ACC112 (cell line): ENCODE data around the gene KIAA0232.
A peak's percentile ranks its signal among the peaks of the same experiment; 100 is the strongest.
"Not testable (repeated sequence)": the region's sequence is repeated elsewhere in the genome, so short reads cannot be mapped to it uniquely, and the experiment has no call there.

Experiments used
- H2AFZ ChIP-seq: fragments of 200-600 bp; sonication (generic); one replicate; pipeline ENCODE4 v1.6.0; 2017; ENCODE audit warnings: antibody characterized with exemption, low read length; ENCODE audit not compliant: unreplicated experiment
- H3K27ac ChIP-seq: fragments of 200-600 bp; sonication (generic); 2 replicates; pipeline ENCODE4 v1.5.1; 2014; ENCODE audit warnings: low read depth, mild to moderate bottlenecking, antibody characterized with exemption, low read length, moderate library complexity
- H3K27me3 ChIP-seq: fragments of 200-600 bp; sonication (generic); 2 replicates; pipeline ENCODE4 v1.6.1; 2014; ENCODE audit warnings: mild to moderate bottlenecking, antibody characterized with exemption, low read length, moderate library complexity, mixed read lengths; ENCODE audit not compliant: insufficient read depth
- H3K36me3 ChIP-seq: fragments of 200-600 bp; sonication (generic); 2 replicates; pipeline ENCODE4 v1.6.1; 2016; ENCODE audit warnings: mild to moderate bottlenecking, antibody characterized with exemption, low read length, moderate library complexity, mixed read lengths; ENCODE audit not compliant: insufficient read depth
- H3K4me1 ChIP-seq: fragments of 200-600 bp; sonication (generic); one replicate; pipeline ENCODE4 v1.6.1; 2016; ENCODE audit warnings: low read length, mixed read lengths; ENCODE audit not compliant: insufficient read depth, unreplicated experiment, control insufficient read depth
- H3K4me3 ChIP-seq: fragments of 200-600 bp; sonication (generic); 2 replicates; pipeline ENCODE4 v1.5.1; 2014; ENCODE audit warnings: mild to moderate bottlenecking, low read depth, low read length
- H3K79me2 ChIP-seq: fragments of 200-600 bp; sonication (generic); one replicate; pipeline ENCODE4 v1.6.0; 2016; ENCODE audit warnings: low read length; ENCODE audit not compliant: control insufficient read depth, unreplicated experiment, insufficient read depth

Gene KIAA0232

GRCh38 chr4:6834867-6835266, 52.3 kb downstream of the KIAA0232 start:
- H3K4me1 ChIP-seq: peaks cover 13% of the 10 kb centered on the region
- H3K4me3 ChIP-seq: no peak overlapping the region
- peaks cover 11% of the 10 kb centered on the region for H3K79me2 ChIP-seq
- H2AFZ ChIP-seq: no peak overlapping the region
- H3K27me3 ChIP-seq: no peaks in the 10 kb centered on the region
- H3K27ac ChIP-seq: peak overlapping the region; percentile 7; the same call in 1 of the 2 replicates
- H3K36me3 ChIP-seq: peaks cover 3% of the 10 kb centered on the region; the same call in 1 of the 2 replicates

- H2AFZ ChIP-seq: not testable (repeated sequence)
- peaks cover 12% of the 10 kb centered on the region for H3K79me2 ChIP-seq
Measured at GRCh38 chr4:6835616-6836015, 53.1 kb downstream of the KIAA0232 start.

GRCh38 chr4:6837106-6837505, 54.6 kb downstream of the KIAA0232 start:
- Histone ChIP-seq H3K4me1 (peaks cover 23% of the 10 kb centered on the region), H3K79me2 (peaks cover 17% of the 10 kb centered on the region)
- H2AFZ ChIP-seq, H3K27me3 ChIP-seq, H3K4me3 ChIP-seq, H3K27ac ChIP-seq, H3K36me3 ChIP-seq: not testable (repeated sequence)

More at GRCh38 chr4:6835616-6836015, 53.1 kb downstream of the KIAA0232 start:
- H3K4me1 ChIP-seq: peaks cover 20% of the 10 kb centered on the region
- H3K36me3 ChIP-seq, H3K27ac ChIP-seq, H3K27me3 ChIP-seq, H3K4me3 ChIP-seq: not testable (repeated sequence)

GRCh38 chr4:6839579-6839978, 57.1 kb downstream of the KIAA0232 start:
- Histone ChIP-seq H3K79me2 (peaks cover 17% of the 10 kb centered on the region), H3K27ac (0 out of 2 replicates have a peak overlapping the region, but pooled peaks have one; percentile 4), H3K4me3 (no peak overlapping the region), H3K36me3 (peaks cover 6% of the 10 kb centered on the region), H3K27me3 (no peaks in the 10 kb centered on the region), H3K4me1 (peaks cover 23% of the 10 kb centered on the region), H2AFZ (no peak overlapping the region)

- Histone ChIP-seq H3K27ac (peak overlapping the region; percentile 59), H3K36me3 (peaks cover 3% of the 10 kb centered on the region), H3K4me3 (peak overlapping the region; percentile 18; the same call in 1 of the 2 replicates), H3K4me1 (peaks cover 17% of the 10 kb centered on the region), H2AFZ (peak overlapping the region; percentile 50), H3K79me2 (peaks cover 13% of the 10 kb centered on the region), H3K27me3 (no peaks in the 10 kb centered on the region)
Measured at GRCh38 chr4:6840062-6840976, 57.8 kb downstream of the KIAA0232 start.

- Histone ChIP-seq H3K27ac (no peak overlapping the region), H3K4me3 (no peak overlapping the region), H3K36me3 (peaks cover 16% of the 10 kb centered on the region), H3K4me1 (peaks cover 9% of the 10 kb centered on the region), H3K27me3 (no peaks in the 10 kb centered on the region), H2AFZ (no peak overlapping the region), H3K79me2 (peaks cover 12% of the 10 kb centered on the region)
Measured at GRCh38 chr4:6845027-6845426, 62.5 kb downstream of the KIAA0232 start.

GRCh38 chr4:6845574-6845973, 63.0 kb downstream of the KIAA0232 start:
- H3K27me3 ChIP-seq: no peaks in the 10 kb centered on the region
- peaks cover 16% of the 10 kb centered on the region for H3K36me3 ChIP-seq
- H3K4me3 ChIP-seq: no peak overlapping the region
- H3K79me2 ChIP-seq: peaks cover 10% of the 10 kb centered on the region
- no peak overlapping the region for H3K27ac ChIP-seq
- H2AFZ ChIP-seq: no peak overlapping the region
- peaks cover 3% of the 10 kb centered on the region for H3K4me1 ChIP-seq

GRCh38 chr4:6847178-6847577, 64.7 kb downstream of the KIAA0232 start:
- no peak overlapping the region for H3K27ac ChIP-seq
- H3K27me3 ChIP-seq: no peaks in the 10 kb centered on the region
- H3K4me3 ChIP-seq: no peak overlapping the region
- H3K36me3 ChIP-seq: peaks cover 30% of the 10 kb centered on the region
- H3K4me1 ChIP-seq: no peaks in the 10 kb centered on the region
- peaks cover 4% of the 10 kb centered on the region for H3K79me2 ChIP-seq
- no peak overlapping the region for H2AFZ ChIP-seq

- H3K27me3 ChIP-seq: no peaks in the 10 kb centered on the region
- no peaks in the 10 kb centered on the region for H3K4me1 ChIP-seq
- H2AFZ ChIP-seq: no peak overlapping the region
- H3K27ac ChIP-seq: no peak overlapping the region
- H3K79me2 ChIP-seq: peaks cover 7% of the 10 kb centered on the region
- no peak overlapping the region for H3K4me3 ChIP-seq
- peaks cover 33% of the 10 kb centered on the region for H3K36me3 ChIP-seq
Measured at GRCh38 chr4:6848717-6849305, 66.3 kb downstream of the KIAA0232 start.

GRCh38 chr4:6849691-6850090, 67.2 kb downstream of the KIAA0232 start:
- Histone ChIP-seq H3K4me1 (no peaks in the 10 kb centered on the region), H3K27me3 (no peaks in the 10 kb centered on the region), H2AFZ (no peak overlapping the region), H3K27ac (no peak overlapping the region), H3K36me3 (peaks cover 33% of the 10 kb centered on the region), H3K79me2 (peaks cover 7% of the 10 kb centered on the region), H3K4me3 (no peak overlapping the region)
